SJSA1 (cell line): ENCODE results near the gene RPL9. TPM values are rescaled to one million over a fixed set of nuclear protein-coding genes. Genes with fewer than 3 reads are reported as not detected.
A peak's percentile ranks its signal among the peaks of the same experiment; 100 is the strongest.
"Not testable (repeated sequence)": the region's sequence is repeated elsewhere in the genome, so short reads cannot be mapped to it uniquely, and the experiment has no call there.

Source experiments
- DNase-seq, 2 experiments: peaks; one replicate each; pipeline ENCODE4 v3.0.0-alpha.2; 2015 to 2020; ENCODE audit warnings: low spot score in 2 of 2, low read depth in 1 of 2
- H3K27ac ChIP-seq: fragments of 250-450 bp; sonication (Bioruptor Pico); 2 replicates; pipeline ENCODE4 v1.5.1; 2020; ENCODE audit warnings: mild to moderate bottlenecking, moderate library complexity
- H3K27me3 ChIP-seq: fragments of 250-450 bp; sonication (Bioruptor Pico); replicated peaks from 2 replicates; pipeline ENCODE4 v1.5.1; 2020; ENCODE audit warnings: mild to moderate bottlenecking, moderate library complexity
- H3K36me3 ChIP-seq: fragments of 250-450 bp; sonication (Bioruptor Pico); 2 replicates; pipeline ENCODE4 v1.5.1; 2020; ENCODE audit warnings: mild to moderate bottlenecking
- H3K4me1 ChIP-seq: fragments of 250-450 bp; sonication (Bioruptor Pico); replicated peaks from 2 replicates; pipeline ENCODE4 v1.6.1; 2021; ENCODE audit warnings: mild to moderate bottlenecking
- H3K4me3 ChIP-seq: fragments of 250-450 bp; sonication (Bioruptor Pico); 2 replicates; pipeline ENCODE4 v1.5.1; 2020; ENCODE audit warnings: mild to moderate bottlenecking
- H3K9me3 ChIP-seq: fragments of 250-450 bp; sonication (Bioruptor Pico); replicated peaks from 2 replicates; pipeline ENCODE4 v1.5.1; 2020; ENCODE audit warnings: mild to moderate bottlenecking
- total RNA-seq: library from RNA; depleted of rRNA; stranded (reverse); fragments of >200 nt; shearing (Covaris generic); gene quantifications from 2 replicates; pipeline ENCODE4 v1.2.3, GENCODE V29; 2014; rRNA removed

Gene RPL9
- total RNA-seq, result 868 and 1,737 TPM in 2 replicates

DNA sequence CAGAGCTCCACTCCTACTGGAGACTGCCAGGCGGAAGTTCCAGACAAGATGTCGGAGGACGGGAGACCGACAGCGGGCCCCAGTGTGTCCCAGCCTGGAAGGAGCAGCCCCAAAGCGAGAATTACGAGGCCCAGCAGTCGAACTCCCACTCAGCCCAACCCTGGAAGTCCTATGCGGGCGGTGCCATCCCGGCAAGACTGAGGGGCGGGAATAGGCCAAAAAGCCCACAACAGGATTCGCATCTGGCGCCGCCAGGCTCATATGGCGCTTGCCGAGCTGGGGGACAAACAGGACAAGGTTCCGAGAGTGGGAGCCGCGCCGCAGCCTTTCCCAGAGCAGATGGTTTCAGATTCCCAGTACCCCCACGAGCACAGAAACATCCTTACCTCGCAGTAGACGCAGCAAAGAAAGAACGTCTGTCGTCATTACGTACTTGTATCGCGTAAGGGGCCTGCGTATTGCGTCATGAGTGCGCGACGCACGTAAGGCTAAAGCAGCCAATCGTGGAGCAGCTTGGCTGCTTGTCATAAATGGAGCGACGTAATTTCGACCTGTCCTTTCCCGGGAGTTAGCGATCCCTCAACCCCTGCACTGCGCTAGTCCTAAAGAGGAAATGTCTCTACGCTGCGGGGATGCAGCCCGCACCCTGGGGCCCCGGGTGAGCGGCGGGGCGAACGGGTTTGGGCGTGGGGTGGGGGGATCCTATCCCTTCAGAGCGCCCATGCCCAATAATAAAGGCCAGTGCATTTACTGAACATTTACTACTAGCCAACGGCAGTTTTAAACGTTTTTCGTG lies at the start of gene RPL9, which contains the start of gene LIAS:
RPL9 (minus strand) TSS at position 418 of the 796 bp plus-strand sequence. CDS start 483 bp downstream, outside the sequence.
LIAS (plus strand) TSS at position 552 of the 796 bp plus-strand sequence; CDS start at position 614, 62 bp downstream.
- Histone ChIP-seq H3K27me3 (no peaks in the 10 kb centered on the region), H3K27ac (peak within 1 kb of the TSS; percentile 94), H3K4me1 (peaks cover 7% of the 10 kb centered on the region), H3K4me3 (peak within 1 kb of the TSS; percentile 82), H3K9me3 (no peaks in the 10 kb centered on the region), H3K36me3 (peaks cover 51% of the 10 kb centered on the region)
- DNase-seq, result peak; percentile 89 to 90

DNA sequence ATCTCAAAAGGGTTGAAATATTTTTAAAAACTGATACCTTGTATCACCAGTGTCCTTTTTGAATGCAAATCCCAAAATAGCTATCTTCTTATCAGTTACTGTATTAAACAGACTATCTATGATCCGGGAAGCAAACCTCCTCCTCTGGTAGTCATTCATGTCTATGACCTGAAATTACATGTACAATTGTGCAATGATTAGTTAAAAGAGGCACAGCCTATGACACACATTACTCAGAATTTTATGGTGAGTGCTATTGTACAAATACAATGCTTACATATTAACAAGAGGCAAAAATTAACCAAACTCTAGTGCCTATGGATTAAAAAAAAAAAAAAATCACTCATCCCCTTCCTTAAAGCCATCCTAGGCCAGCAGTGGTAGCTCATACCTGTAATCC lies 46.9 kb upstream of the RPL9 start:
- Histone ChIP-seq H3K27ac (no peak overlapping the region), H3K27me3 (no peaks in the 10 kb centered on the region), H3K4me3 (no peak overlapping the region), H3K36me3 (peaks cover 17% of the 10 kb centered on the region), H3K4me1 (no peaks in the 10 kb centered on the region), H3K9me3 (no peaks in the 10 kb centered on the region)
- no peak for DNase-seq

DNA sequence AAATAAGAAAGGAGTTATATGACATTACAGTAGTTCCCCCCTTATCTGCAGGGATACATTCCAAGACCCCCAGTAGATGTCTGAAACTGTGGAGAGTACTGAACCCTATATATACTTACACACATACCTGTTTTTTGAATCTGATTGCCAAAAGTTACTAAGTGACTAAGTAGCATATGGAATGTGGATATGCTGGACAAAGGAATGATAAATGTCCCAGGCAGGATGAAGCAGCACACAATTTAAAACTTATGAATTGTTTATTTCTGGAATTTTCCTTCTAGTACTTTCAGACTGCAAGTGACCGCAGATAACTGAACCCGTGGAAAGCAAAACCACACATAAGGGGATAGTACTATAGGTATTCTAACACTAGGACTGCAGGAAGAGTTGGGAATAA lies 45.8 kb upstream of the RPL9 start:
- H3K4me3 ChIP-seq, result no peak overlapping the region
- H3K27ac ChIP-seq, result no peak overlapping the region
- peaks cover 17% of the 10 kb centered on the region for H3K36me3 ChIP-seq
- H3K9me3 ChIP-seq, result no peaks in the 10 kb centered on the region
- no peaks in the 10 kb centered on the region for H3K27me3 ChIP-seq
- no peaks in the 10 kb centered on the region for H3K4me1 ChIP-seq
- no peak for DNase-seq

DNA sequence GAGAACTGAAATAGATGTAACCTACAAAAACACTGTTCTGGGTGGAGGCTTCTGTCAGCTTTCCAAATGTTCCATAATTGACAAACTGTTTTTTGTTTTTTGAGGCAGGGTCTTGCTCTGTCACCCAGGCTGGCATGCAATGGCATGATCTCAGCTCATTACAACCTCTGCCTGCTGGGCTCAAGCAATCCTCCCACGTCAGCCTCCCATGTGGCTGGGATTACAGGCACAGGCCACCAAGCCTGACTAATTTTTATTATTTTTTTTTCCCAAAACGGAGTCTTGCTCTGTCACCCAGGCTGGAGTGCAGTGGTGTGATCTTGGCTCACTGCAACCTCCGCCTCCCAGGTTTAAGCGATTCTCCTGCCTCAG lies 43.9 kb upstream of the RPL9 start:
- not testable (repeated sequence) for DNase-seq, H3K27ac ChIP-seq, H3K9me3 ChIP-seq, H3K4me1 ChIP-seq, H3K4me3 ChIP-seq, H3K27me3 ChIP-seq
- peaks cover 19% of the 10 kb centered on the region for H3K36me3 ChIP-seq

DNA sequence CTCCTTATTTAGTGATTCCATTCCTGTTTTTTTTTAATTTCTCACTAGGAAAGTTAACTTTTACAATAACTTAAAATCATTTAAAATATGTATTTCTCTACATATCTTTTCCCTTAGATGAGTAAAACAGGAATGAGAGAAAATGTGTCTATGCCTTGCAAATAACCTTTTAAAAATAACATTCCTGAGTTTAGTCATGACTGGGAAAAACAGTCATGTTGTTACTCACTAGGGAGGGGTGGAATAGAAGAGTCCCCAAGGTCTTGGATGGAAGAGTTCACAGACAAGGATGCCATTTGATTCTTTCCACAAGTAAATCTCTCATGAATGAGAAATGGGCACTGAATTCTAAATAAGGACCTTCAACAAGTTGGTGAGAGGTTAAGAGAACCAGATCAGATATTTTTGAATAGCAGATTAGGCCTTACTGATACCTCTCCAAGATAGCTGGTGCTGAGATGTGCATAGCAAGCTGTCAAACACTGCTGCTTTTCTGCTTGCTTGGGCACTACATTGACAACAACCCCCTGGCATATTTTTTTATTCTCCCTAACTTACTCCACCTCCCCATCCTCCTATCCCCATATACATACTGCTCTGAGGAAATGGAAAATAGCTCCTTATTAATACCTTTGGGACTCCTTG lies 43.4 kb upstream of the RPL9 start:
- H3K4me1 ChIP-seq, result no peaks in the 10 kb centered on the region
- H3K36me3 ChIP-seq, result peaks cover 19% of the 10 kb centered on the region
- H3K27ac ChIP-seq, result no peak overlapping the region
- no peak for DNase-seq
- no peaks in the 10 kb centered on the region for H3K9me3 ChIP-seq
- H3K27me3 ChIP-seq, result no peaks in the 10 kb centered on the region
- H3K4me3 ChIP-seq, result no peak overlapping the region

DNA sequence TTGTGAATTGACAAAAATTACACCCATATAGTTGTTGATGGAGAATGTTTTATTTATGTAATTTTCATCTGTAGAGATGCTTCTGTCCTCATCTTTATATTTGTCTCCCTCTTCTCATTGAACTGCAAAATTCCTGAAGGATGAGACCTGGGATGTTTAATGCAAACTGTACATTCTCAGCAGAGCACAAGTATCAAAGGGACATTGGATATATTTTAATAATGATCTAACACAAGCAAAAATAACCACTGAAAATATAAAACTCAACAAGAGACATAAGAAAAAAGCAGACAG lies 40.0 kb upstream of the RPL9 start:
- H3K4me1 ChIP-seq, result no peaks in the 10 kb centered on the region
- no peak overlapping the region for H3K27ac ChIP-seq
- H3K27me3 ChIP-seq, result no peaks in the 10 kb centered on the region
- no peaks in the 10 kb centered on the region for H3K9me3 ChIP-seq
- no peak overlapping the region for H3K4me3 ChIP-seq
- DNase-seq, result no peak
- peaks cover 7% of the 10 kb centered on the region; the same call in 1 of the 2 replicates for H3K36me3 ChIP-seq

DNA sequence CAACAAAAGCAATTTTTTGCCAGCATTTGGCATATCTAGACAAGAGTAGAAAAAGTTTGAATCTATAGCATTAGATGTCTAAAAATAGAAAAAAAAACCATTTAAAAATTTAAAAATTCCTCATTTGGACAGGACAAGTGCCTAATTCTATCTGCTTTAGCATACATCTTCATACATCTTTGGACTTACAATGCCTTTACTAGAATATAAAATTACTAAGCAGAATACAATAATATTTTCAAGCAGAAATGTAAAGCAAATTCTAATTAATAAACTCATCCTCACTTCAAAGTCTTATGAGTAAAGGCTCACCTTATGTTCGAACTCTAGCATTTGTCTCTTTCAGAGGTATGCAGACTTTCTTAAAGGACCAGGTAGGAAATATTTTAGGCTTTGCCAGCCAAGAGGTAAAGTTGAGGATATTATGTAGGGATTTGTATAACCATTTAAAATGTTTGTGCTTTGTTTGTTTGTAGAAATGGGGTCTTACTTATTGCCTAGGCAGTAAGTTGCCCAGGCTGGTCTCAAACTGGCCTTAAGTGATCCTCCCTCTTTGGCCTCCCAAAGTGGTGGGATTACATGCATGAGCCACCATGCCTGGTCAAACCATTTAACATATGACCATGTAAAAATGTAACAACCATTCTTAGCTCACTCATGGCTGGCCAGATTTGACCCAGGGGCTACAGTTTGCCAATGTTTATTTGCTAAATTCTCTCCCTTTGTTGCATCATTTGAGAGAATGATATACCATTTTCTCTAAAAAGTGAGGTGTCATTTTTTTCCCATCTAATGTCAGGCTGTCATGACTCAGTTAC lies 39.4 kb upstream of the RPL9 start:
- Histone ChIP-seq H3K27ac (no peak overlapping the region), H3K4me3 (no peak overlapping the region)

DNA sequence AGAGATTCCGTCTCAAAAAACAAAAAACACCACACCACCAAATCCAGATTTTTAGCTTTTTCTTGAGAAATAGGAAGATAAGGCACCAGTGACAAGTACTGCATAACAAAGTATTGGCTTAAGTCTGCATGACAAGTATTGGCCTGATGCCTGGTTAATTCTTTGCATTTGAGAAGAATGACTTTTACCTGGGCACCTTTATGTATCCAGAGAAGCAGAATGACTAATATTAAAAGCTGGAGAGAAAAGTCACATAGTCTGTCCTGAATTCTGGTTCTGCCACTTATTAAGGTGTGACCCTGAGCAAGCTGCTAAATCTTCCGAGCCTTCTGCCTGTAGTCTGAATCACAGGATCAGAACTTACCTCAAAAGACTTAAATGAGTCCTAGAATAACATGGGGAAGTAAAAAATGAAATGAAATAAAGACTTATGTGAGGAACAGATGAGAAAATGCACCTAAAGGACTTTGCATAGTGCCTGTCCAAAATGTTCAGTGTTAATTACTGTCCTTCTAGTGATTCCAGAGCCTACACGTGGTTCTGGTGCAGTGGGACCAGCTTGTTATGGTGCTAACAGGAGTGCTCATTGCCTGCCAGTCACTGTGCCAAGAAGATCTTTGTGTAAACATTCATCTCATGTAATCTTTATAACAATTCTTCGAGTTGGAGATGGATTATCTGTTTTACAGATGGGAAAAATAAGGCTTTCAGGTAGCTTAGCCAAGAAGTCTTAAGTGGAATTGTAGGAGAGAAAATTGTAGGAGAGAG lies 36.9 kb upstream of the RPL9 start:
- H3K4me1 ChIP-seq, result no peaks in the 10 kb centered on the region
- H3K27ac ChIP-seq, result no peak overlapping the region
- H3K4me3 ChIP-seq, result no peak overlapping the region
- H3K27me3 ChIP-seq, result no peaks in the 10 kb centered on the region
- peaks cover 5% of the 10 kb centered on the region; the same call in 1 of the 2 replicates for H3K36me3 ChIP-seq
- no peaks in the 10 kb centered on the region for H3K9me3 ChIP-seq
- no peak for DNase-seq

More for the DNA sequence above, 39.4 kb upstream of the RPL9 start:
- no peaks in the 10 kb centered on the region for H3K27me3 ChIP-seq
- peaks cover 5% of the 10 kb centered on the region; the same call in 1 of the 2 replicates for H3K36me3 ChIP-seq
- no peaks in the 10 kb centered on the region for H3K4me1 ChIP-seq
- DNase-seq, result no peak
- H3K9me3 ChIP-seq, result no peaks in the 10 kb centered on the region

DNA sequence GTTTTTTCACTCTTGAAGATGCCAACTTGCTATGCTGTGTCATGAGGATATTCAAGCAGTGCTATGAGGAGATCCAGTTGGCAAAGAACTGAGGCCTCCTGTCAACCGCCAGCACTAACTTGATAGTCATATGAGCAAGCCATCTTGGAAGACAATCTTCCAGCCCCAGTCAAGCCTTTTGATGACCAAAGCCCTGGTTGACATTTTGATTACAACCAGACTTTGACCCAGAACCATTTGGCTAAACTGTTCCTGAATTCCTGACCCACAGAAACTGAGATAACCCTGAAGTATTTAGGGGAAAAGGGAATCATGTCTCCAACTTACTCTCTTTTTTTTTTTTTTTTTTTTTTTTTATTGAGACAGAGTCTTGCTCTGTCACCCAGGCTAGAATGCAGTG lies 35.6 kb upstream of the RPL9 start:
- H3K36me3 ChIP-seq, result peaks cover 5% of the 10 kb centered on the region; the same call in 1 of the 2 replicates
- no peak for DNase-seq
- H3K4me3 ChIP-seq, result no peak overlapping the region
- H3K4me1 ChIP-seq, result no peaks in the 10 kb centered on the region
- no peaks in the 10 kb centered on the region for H3K9me3 ChIP-seq
- H3K27ac ChIP-seq, result no peak overlapping the region
- no peaks in the 10 kb centered on the region for H3K27me3 ChIP-seq

DNA sequence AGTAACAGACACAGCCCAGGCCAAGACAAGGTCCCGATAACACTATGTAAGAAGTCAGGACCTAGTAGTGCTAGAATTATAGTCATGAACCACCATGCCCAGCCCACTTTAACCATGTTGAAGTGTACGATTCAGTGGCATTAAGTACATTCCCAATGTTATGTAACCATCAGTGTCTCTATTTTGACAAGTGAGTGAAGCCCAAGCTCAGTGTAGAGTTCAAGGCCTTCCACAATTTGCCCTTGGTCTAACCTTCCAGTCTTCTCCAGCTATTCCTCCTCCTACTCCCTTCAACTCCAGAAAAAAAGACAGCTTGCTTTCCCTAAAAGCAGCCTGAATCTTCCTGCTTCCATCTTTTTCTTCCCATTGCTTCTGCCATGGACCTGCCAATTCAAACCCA lies 31.6 kb upstream of the RPL9 start:
- Histone ChIP-seq H3K27ac (no peak overlapping the region), H3K36me3 (no peaks in the 10 kb centered on the region), H3K9me3 (no peaks in the 10 kb centered on the region), H3K4me1 (no peaks in the 10 kb centered on the region), H3K27me3 (no peaks in the 10 kb centered on the region), H3K4me3 (no peak overlapping the region)
- no peak for DNase-seq

DNA sequence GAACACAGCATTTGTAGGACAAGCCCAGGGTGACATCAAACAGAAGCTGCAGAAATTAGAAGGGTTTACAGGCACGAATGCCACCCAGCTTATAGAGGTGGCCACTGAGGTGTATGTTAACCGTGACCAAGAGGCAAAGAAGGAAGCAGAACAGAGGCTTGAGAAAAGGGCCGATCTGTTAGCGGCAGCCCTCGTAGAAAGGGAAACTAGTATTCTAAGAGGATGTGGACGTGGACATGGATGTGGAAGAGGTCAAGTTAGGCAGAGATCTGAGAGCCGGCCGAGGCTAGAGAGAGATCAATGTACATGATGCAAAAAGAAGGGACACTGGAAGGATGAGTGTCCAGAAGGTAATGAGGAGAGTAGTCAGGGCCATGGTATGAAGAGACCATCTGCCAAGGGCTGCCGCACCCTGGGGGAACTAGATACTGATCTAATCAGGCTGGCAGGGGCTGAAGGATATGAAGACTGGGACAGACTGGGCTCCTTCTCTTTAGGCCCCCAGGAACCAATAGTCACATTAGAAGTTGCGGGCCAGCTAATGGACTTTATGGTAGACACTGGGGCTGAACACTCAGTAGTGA lies 27.6 kb upstream of the RPL9 start:
- H3K27ac ChIP-seq, result no peak overlapping the region
- H3K9me3 ChIP-seq, result no peaks in the 10 kb centered on the region
- no peak overlapping the region for H3K4me3 ChIP-seq
- no peak for DNase-seq
- H3K27me3 ChIP-seq, result no peaks in the 10 kb centered on the region
- no peaks in the 10 kb centered on the region for H3K36me3 ChIP-seq
- H3K4me1 ChIP-seq, result no peaks in the 10 kb centered on the region

DNA sequence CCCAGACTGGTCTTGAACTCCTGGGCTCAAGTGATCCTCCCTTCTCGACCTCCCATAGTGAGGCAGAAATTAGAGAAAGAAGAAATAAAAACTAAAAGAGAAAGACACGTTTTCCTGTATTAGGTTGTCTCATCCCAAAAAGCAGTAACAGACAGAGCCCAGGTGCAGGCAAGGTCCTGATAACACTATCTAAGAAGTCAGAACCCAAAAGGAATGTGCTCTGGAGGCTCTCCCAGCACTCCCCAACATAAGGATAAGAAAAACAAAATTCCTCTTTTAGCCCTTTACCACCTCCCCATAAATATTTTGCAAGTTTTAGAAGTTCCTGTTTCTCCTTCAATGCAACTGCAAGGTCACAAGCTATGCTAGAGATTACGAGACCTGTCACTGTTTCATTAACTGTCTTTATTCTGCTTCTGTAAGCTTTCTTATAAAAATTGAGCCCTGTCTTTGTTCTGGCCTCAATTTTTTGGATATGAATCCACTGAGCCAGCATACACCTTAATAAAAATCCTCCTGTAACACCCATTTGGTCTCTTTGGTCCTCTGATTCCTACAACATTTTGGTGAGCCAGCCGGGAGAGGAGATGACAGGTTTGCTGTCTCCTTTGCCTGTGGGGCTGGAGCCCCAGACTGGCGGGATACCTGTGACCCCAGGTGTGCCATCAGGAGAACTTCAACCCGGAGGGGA lies 26.0 kb upstream of the RPL9 start:
- DNase-seq, result no peak
- Histone ChIP-seq H3K27ac (no peak overlapping the region), H3K36me3 (no peaks in the 10 kb centered on the region), H3K27me3 (no peaks in the 10 kb centered on the region), H3K4me3 (no peak overlapping the region), H3K4me1 (no peaks in the 10 kb centered on the region), H3K9me3 (no peaks in the 10 kb centered on the region)
